ENCODE measurements around the gene CAPN12. TPM values are rescaled to one million over a fixed set of nuclear protein-coding genes. Genes with fewer than 3 reads are reported as not detected.

CAPN12 gene
- total and polyA plus RNA-seq, 2 of the 4 experiments (the other 2 are of a cell fraction): 0.18 to 0.97 TPM

DNA sequence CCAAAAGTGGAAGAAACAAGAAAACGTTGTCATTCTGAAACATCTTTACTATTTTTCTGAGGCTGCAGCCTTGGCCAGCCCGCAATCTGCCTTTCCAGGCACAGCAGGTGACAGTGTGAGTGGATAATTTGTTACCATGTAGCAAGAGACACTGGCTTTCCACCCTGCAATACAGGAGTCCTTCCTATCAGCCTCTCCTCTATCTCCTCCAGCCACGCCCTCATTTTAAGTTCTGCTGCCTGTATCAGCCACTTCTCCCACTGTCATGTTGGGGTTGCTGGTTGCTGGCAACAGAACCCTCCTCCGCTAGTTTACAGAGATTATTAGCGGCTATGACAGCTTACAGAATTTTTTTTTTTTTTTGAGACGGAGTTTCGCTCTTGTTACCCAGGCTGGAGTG is 36.8 kb upstream of the CAPN12 start:
- WGBS, 2 experiments (ENCODE audit: extremely low coverage in 2 of 2, insufficient read length in 1 of 2): no CpG with 5 or more reads among the region's 7 CpGs
- intact Hi-C loops (cut with micrococcal nuclease): no loop called here
- no peak overlapping the region for H3K18ac ChIP-seq (ENCODE audit: low read depth, low read length)
- ChIA-PET CTCF (no interaction called here), POLR2A (ENCODE audit: unreplicated experiment) (no interaction called here)
- H3K4ac ChIP-seq (ENCODE audit: low read depth, low read length): no peak overlapping the region
- H3K27me3 ChIP-seq (ENCODE audit: control insufficient read depth, insufficient read depth, low read length): peaks cover 17% of the 10 kb centered on the region
- no peak overlapping the region for H3K4me3 ChIP-seq (ENCODE audit: insufficient read depth, low read depth, low read length)
- no peak overlapping the region for H2AK5ac ChIP-seq (ENCODE audit: low read depth, low read length)
- H2BK20ac ChIP-seq (ENCODE audit: low read depth, low read length): no peak overlapping the region
- H3K36me3 ChIP-seq (ENCODE audit: control insufficient read depth, insufficient read depth, low read length): no peaks in the 10 kb centered on the region
- no peaks in the 10 kb centered on the region for H3K4me1 ChIP-seq (ENCODE audit: control insufficient read depth, insufficient read depth, low read length)
- no peaks in the 10 kb centered on the region for H4K20me1 ChIP-seq (ENCODE audit: insufficient read depth, low read length)
- H3K27ac ChIP-seq (ENCODE audit: insufficient read depth, low read length): no peak overlapping the region
- H3K9me1 ChIP-seq (ENCODE audit: insufficient read depth, low read length): no peaks in the 10 kb centered on the region
- dilution Hi-C loops (cut with HindIII; ENCODE audit: low sequenced_read_pairs, unreplicated experiment): no loop called here
- no peak overlapping the region for H3K23ac ChIP-seq (ENCODE audit: low read depth, low read length)
- no peak overlapping the region for H2BK15ac ChIP-seq (ENCODE audit: low read depth, low read length)
- H4K8ac ChIP-seq (ENCODE audit: low read depth in 2 of 2, low read length in 2 of 2): no peak overlapping the region
- in situ Hi-C loops (cut with MboI; ENCODE audit: low sequenced_read_pairs): no loop called here
- no peak overlapping the region for H4K5ac ChIP-seq (ENCODE audit: low read depth, low read length)
- no peaks in the 10 kb centered on the region for H3K9me3 ChIP-seq (ENCODE audit: control insufficient read depth, insufficient read depth, low read length)
- H2BK5ac ChIP-seq (ENCODE audit: low read depth, low read length, poor library complexity, severe bottlenecking): no peak overlapping the region
- DNase-seq (no peak), ATAC-seq (ENCODE audit: low read depth) (no peak)
- no peak overlapping the region for H4K91ac ChIP-seq (ENCODE audit: insufficient read depth, low read depth, low read length)
- H2AK9ac ChIP-seq (replicated peaks; ENCODE audit: low read depth, low read length, poor library complexity): no peak overlapping the region
- H3K4me2 ChIP-seq (ENCODE audit: low read depth, low read length): no peak overlapping the region
- H3K79me1 ChIP-seq (ENCODE audit: low read depth in 1 of 2, low read length in 2 of 2): no peaks in the 10 kb centered on the region
- no peak overlapping the region for H2AFZ ChIP-seq (replicated peaks; ENCODE audit: low read length, poor library complexity)
- H3K14ac ChIP-seq (replicated peaks; ENCODE audit: low read depth, low read length): no peak overlapping the region
- no peak overlapping the region for H2BK120ac ChIP-seq (ENCODE audit: low read depth, low read length)
- H3K56ac ChIP-seq (ENCODE audit: extremely low read depth, insufficient read depth, low read length): no peak overlapping the region
- no TSS peak for BruUV-seq (replicated peaks)
- no peak overlapping the region for H3K9ac ChIP-seq (ENCODE audit: low read depth, low read length)
- no peak for TF ChIP-seq CEBPB (IDR thresholded peaks at IDR 0.05; ENCODE audit: low read depth, low read length)
- TF ChIP-seq, protein P1, sequence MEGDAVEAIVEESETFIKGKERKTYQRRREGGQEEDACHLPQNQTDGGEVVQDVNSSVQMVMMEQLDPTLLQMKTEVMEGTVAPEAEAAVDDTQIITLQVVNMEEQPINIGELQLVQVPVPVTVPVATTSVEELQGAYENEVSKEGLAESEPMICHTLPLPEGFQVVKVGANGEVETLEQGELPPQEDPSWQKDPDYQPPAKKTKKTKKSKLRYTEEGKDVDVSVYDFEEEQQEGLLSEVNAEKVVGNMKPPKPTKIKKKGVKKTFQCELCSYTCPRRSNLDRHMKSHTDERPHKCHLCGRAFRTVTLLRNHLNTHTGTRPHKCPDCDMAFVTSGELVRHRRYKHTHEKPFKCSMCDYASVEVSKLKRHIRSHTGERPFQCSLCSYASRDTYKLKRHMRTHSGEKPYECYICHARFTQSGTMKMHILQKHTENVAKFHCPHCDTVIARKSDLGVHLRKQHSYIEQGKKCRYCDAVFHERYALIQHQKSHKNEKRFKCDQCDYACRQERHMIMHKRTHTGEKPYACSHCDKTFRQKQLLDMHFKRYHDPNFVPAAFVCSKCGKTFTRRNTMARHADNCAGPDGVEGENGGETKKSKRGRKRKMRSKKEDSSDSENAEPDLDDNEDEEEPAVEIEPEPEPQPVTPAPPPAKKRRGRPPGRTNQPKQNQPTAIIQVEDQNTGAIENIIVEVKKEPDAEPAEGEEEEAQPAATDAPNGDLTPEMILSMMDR (conservative IDR thresholded peaks at IDR 0.05; ENCODE audit: low read depth, low read length): no peak
- no peak for TF ChIP-seq RCOR1 (IDR thresholded peaks at IDR 0.05; ENCODE audit: insufficient replicate concordance, low read length)
- TF ChIP-seq, protein P2, sequence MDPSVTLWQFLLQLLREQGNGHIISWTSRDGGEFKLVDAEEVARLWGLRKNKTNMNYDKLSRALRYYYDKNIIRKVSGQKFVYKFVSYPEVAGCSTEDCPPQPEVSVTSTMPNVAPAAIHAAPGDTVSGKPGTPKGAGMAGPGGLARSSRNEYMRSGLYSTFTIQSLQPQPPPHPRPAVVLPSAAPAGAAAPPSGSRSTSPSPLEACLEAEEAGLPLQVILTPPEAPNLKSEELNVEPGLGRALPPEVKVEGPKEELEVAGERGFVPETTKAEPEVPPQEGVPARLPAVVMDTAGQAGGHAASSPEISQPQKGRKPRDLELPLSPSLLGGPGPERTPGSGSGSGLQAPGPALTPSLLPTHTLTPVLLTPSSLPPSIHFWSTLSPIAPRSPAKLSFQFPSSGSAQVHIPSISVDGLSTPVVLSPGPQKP (IDR thresholded peaks at IDR 0.05; ENCODE audit: borderline replicate concordance, low read depth, low read length): no peak
- no peak for TF ChIP-seq MXI1 (IDR thresholded peaks at IDR 0.05; ENCODE audit: borderline replicate concordance, low read depth, low read length)
- TF ChIP-seq CHD1 (IDR thresholded peaks at IDR 0.05; ENCODE audit: low read depth, low read length): no peak
- TF ChIP-seq RFX5 (IDR thresholded peaks at IDR 0.05; ENCODE audit: low read depth, low read length): no peak
- no peak for TF ChIP-seq NFE2L2 (IDR thresholded peaks at IDR 0.05; ENCODE audit: low read depth, low read length)
- TF ChIP-seq BHLHE40 (IDR thresholded peaks at IDR 0.05; ENCODE audit: low read depth, low read length): no peak
- no peak for TF ChIP-seq FOS (IDR thresholded peaks at IDR 0.05; ENCODE audit: low read depth, low read length)
- TF ChIP-seq, protein P3, sequence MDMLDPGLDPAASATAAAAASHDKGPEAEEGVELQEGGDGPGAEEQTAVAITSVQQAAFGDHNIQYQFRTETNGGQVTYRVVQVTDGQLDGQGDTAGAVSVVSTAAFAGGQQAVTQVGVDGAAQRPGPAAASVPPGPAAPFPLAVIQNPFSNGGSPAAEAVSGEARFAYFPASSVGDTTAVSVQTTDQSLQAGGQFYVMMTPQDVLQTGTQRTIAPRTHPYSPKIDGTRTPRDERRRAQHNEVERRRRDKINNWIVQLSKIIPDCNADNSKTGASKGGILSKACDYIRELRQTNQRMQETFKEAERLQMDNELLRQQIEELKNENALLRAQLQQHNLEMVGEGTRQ (IDR thresholded peaks at IDR 0.05; ENCODE audit: low read depth, low read length): no peak
- TF ChIP-seq RAD21 (IDR thresholded peaks at IDR 0.05; ENCODE audit: low read length): no peak
- TF ChIP-seq MAZ (IDR thresholded peaks at IDR 0.05; ENCODE audit: borderline replicate concordance, low read depth, low read length): no peak
- no peak for TF ChIP-seq SMC3 (IDR thresholded peaks at IDR 0.05; ENCODE audit: low read depth, low read length)
- TF ChIP-seq MAFK (IDR thresholded peaks at IDR 0.05; ENCODE audit: low read depth, low read length): no peak

Measured in IMR-90 (cell line).